OCI-LY1 (cell line): ENCODE measurements around the gene KIF13A.

Experiments used
- H2AFZ ChIP-seq: fragments of 200-600 bp; sonication (generic), shearing (Covaris generic); 2 replicates; pipeline ENCODE4 v1.6.0; 2014; ENCODE audit warnings: antibody characterized with exemption, mild to moderate bottlenecking, low read length
- H3F3A ChIP-seq: fragments of 200-600 bp; sonication (generic), shearing (Covaris generic); 2 replicates; pipeline ENCODE4 v1.6.0; 2014; ENCODE audit warnings: mild to moderate bottlenecking, antibody characterized with exemption, low read length, moderate library complexity; ENCODE audit not compliant: insufficient read depth
- H3K27ac ChIP-seq: fragments of 200-600 bp; sonication (generic); 2 replicates; pipeline ENCODE4 v1.5.1; 2014; ENCODE audit warnings: low read length, mixed run types, mild to moderate bottlenecking, low read depth; ENCODE audit not compliant: poor library complexity, severe bottlenecking
- H3K27me3 ChIP-seq: fragments of 200-600 bp; sonication (generic); 2 replicates; pipeline ENCODE4 v1.6.0; 2014; ENCODE audit warnings: antibody characterized with exemption, mild to moderate bottlenecking, low read length, moderate library complexity; ENCODE audit not compliant: insufficient read depth
- H3K36me3 ChIP-seq: fragments of 200-600 bp; sonication (generic); 2 replicates; pipeline ENCODE4 v1.6.1; 2014; ENCODE audit warnings: mild to moderate bottlenecking, antibody characterized with exemption, low read length, moderate library complexity, mixed read lengths; ENCODE audit not compliant: insufficient read depth
- H3K4me1 ChIP-seq: fragments of 200-600 bp; sonication (generic); 2 replicates; pipeline ENCODE4 v1.5.1; 2014; ENCODE audit warnings: mild to moderate bottlenecking, low read length, moderate library complexity; ENCODE audit not compliant: insufficient read depth, severe bottlenecking
- H3K4me2 ChIP-seq: fragments of 200-600 bp; sonication (generic), shearing (Covaris generic); 2 replicates; pipeline ENCODE4 v1.6.1; 2014; ENCODE audit warnings: low read length
- H3K4me3 ChIP-seq: fragments of 200-600 bp; sonication (generic); 2 replicates; pipeline ENCODE4 v1.5.1; 2014; ENCODE audit warnings: low read length, low read depth, mild to moderate bottlenecking, mixed read lengths; ENCODE audit not compliant: poor library complexity, severe bottlenecking
- H3K79me2 ChIP-seq: fragments of 200-600 bp; shearing (Covaris generic); 2 replicates; pipeline ENCODE4 v1.6.1; 2016; ENCODE audit warnings: mixed run types, low read length, mixed read lengths; ENCODE audit not compliant: insufficient read depth
- H3K9ac ChIP-seq: fragments of 200-600 bp; sonication (generic), shearing (Covaris generic); 2 replicates; pipeline ENCODE4 v1.6.1; 2014; ENCODE audit warnings: mild to moderate bottlenecking, low read length, mixed read lengths
- H3K9me2 ChIP-seq: fragments of 200-600 bp; sonication (generic), shearing (Covaris generic); 2 replicates; pipeline ENCODE4 v1.6.1; 2014; ENCODE audit warnings: low read depth, mild to moderate bottlenecking, low read length, mixed read lengths
- H3K9me3 ChIP-seq: fragments of 200-600 bp; shearing (Covaris generic); 2 replicates; pipeline ENCODE4 v1.6.1; 2014; ENCODE audit warnings: low read length, mixed read lengths
- H4K20me1 ChIP-seq: fragments of 200-600 bp; sonication (generic), shearing (Covaris generic); 2 replicates; pipeline ENCODE4 v1.6.0; 2016; ENCODE audit warnings: mild to moderate bottlenecking, low read length; ENCODE audit not compliant: insufficient read depth
- EZH2 ChIP-seq: fragments of 200-600 bp; sonication (generic), shearing (Covaris generic); IDR thresholded peaks from 2 replicates; pipeline ENCODE4 v1.8.0; 2017; ENCODE audit warnings: borderline replicate concordance, mixed run types, mild to moderate bottlenecking, antibody characterized with exemption, low read length, moderate library complexity, mixed read lengths
- TF ChIP-seq, protein P1 (sequence below): fragments of 200-600 bp; sonication (generic), shearing (Covaris generic); IDR thresholded peaks from 2 replicates; pipeline ENCODE4 v1.5.1; 2017; ENCODE audit warnings: mild to moderate bottlenecking, antibody characterized with exemption, low read length, moderate library complexity, mixed read lengths

Gene KIF13A

DNA sequence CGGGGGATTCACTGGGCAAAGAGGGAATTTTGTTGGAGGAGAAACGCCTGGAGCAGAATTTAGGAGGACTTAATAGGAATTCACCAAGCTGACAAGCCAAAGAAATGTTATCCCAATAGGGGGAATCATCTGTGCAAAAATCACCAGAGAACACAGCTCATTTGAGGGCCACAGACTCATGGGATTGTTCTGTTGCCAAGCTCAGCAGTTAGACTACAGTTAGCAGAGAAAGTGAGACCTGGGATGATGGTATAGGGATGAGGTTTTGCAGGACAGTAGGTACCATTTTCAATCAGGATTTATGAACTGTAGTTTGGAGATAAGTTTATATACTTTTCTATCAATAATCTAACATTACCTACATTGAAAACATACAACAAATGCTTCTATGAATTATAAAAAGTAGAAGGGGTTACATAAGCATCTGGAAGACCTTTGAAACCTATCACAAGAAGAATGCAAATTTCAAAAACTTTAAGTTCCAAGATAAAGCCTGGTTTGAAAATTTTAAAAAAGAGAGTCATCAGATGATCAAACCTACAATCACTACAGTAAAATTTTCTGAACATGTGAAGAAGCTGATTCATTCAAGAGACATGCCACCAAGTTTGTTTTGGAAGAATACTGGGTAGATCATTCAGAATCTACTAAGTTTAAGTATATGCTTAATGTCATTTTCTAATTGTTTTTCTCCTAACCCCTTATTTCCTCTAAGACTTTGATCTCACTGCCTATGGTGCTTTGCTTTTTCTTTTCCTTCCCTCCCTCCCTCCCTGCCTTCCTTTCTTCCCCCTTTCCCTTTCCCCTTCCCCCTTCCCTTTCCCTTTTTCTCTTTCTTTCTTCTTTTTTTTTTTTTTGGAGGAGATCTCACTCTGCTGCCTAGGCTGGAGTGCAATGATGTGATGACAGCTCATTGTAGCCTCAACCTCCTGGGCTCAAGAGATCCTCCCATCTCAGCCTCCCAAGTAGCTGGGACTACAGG is 81.5 kb downstream of the KIF13A start:
- no peak for TF ChIP-seq EZH2
- TF ChIP-seq, protein P1, sequence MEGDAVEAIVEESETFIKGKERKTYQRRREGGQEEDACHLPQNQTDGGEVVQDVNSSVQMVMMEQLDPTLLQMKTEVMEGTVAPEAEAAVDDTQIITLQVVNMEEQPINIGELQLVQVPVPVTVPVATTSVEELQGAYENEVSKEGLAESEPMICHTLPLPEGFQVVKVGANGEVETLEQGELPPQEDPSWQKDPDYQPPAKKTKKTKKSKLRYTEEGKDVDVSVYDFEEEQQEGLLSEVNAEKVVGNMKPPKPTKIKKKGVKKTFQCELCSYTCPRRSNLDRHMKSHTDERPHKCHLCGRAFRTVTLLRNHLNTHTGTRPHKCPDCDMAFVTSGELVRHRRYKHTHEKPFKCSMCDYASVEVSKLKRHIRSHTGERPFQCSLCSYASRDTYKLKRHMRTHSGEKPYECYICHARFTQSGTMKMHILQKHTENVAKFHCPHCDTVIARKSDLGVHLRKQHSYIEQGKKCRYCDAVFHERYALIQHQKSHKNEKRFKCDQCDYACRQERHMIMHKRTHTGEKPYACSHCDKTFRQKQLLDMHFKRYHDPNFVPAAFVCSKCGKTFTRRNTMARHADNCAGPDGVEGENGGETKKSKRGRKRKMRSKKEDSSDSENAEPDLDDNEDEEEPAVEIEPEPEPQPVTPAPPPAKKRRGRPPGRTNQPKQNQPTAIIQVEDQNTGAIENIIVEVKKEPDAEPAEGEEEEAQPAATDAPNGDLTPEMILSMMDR: no peak
- no peak overlapping the region for H3K4me2 ChIP-seq
- H3K27me3 ChIP-seq: no peaks in the 10 kb centered on the region
- no peaks in the 10 kb centered on the region for H3K79me2 ChIP-seq
- no peaks in the 10 kb centered on the region for H3K9me2 ChIP-seq
- no peak overlapping the region for H3K27ac ChIP-seq
- H3K4me1 ChIP-seq: no peaks in the 10 kb centered on the region
- no peaks in the 10 kb centered on the region for H4K20me1 ChIP-seq
- no peaks in the 10 kb centered on the region for H3K9me3 ChIP-seq
- no peak overlapping the region for H3K9ac ChIP-seq
- H3K4me3 ChIP-seq: no peak overlapping the region
- H3K36me3 ChIP-seq: no peaks in the 10 kb centered on the region
- H2AFZ ChIP-seq: no peak overlapping the region
- H3F3A ChIP-seq: no peaks in the 10 kb centered on the region

DNA sequence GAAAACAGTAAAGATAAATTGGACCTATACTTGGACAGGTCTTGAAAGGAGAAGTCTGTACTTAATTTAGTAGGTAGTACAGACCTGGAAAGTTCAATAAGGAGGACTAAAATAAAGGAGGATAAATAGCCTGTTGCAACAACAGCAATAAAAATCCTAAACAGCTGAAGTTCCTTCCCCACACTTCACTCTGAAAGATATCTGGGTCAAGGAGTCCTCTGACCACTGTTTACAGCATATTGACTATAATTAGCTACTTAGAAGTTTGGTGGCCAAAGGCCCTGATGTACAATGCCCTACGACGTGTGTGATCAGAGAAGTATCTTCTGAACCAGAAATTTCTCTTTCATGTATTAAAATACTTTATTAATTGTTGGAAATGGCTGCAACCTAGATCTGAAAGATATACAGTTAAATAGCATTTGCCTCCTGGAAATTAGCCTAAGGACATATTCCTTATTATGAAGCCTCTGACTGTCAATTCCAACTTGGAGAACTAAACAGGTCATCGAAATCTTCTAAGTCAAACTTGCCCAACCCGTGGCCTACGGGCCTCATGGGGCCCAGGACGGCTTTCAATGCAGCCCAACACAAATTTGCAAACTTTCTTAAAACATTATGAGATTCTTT is 82.8 kb downstream of the KIF13A start:
- H3K79me2 ChIP-seq: no peaks in the 10 kb centered on the region
- TF ChIP-seq, protein P1: no peak
- TF ChIP-seq EZH2: no peak
- H3K4me1 ChIP-seq: no peaks in the 10 kb centered on the region
- no peak overlapping the region for H3K27ac ChIP-seq
- no peaks in the 10 kb centered on the region for H3K36me3 ChIP-seq
- no peaks in the 10 kb centered on the region for H3K9me2 ChIP-seq
- H3K27me3 ChIP-seq: no peaks in the 10 kb centered on the region
- H3K4me3 ChIP-seq: no peak overlapping the region
- no peaks in the 10 kb centered on the region for H3F3A ChIP-seq
- H3K4me2 ChIP-seq: no peak overlapping the region
- H3K9me3 ChIP-seq: no peaks in the 10 kb centered on the region
- H3K9ac ChIP-seq: no peak overlapping the region
- H4K20me1 ChIP-seq: no peaks in the 10 kb centered on the region
- no peak overlapping the region for H2AFZ ChIP-seq

DNA sequence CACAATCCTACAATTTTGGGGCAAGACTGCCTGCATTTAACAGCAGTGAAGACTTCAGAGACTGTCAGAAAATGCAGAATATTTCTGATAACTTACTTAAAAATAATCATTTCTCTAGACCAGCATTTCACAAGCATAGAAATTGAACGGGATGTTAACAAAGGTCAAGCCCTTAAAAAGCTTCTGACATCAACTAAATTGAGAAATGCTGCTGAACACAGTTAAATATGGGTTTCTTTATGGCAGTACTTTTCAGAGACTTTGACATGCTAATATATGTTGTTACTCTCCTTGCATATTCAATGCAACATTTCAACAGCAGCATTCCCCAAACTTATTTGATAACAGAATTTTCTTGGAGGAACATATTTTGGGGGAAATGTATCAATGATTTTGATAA is 84.5 kb downstream of the KIF13A start:
- Histone ChIP-seq H3K4me1 (no peaks in the 10 kb centered on the region), H3K4me2 (no peak overlapping the region), H3F3A (no peaks in the 10 kb centered on the region), H4K20me1 (no peaks in the 10 kb centered on the region), H3K4me3 (no peak overlapping the region), H3K79me2 (no peaks in the 10 kb centered on the region), H3K9ac (no peak overlapping the region), H3K27ac (no peak overlapping the region), H3K36me3 (no peaks in the 10 kb centered on the region), H3K27me3 (no peaks in the 10 kb centered on the region), H3K9me3 (no peaks in the 10 kb centered on the region), H2AFZ (no peak overlapping the region), H3K9me2 (no peaks in the 10 kb centered on the region)
- TF ChIP-seq, protein P1: no peak
- TF ChIP-seq EZH2: no peak
